WTC11 (cell line): Measurements from ENCODE around the gene RAD23B. TPM values are rescaled to one million over a fixed set of nuclear protein-coding genes. Genes with fewer than 3 reads are reported as not detected.

Experiments
- ATAC-seq: fragments of 200-7000 bp; cut with Tn5 transposase; 2 replicates; pipeline ENCODE4 v1.10.0; 2021; ENCODE audit warnings: mild to moderate bottlenecking, moderate library complexity
- CTCF ChIA-PET: fragments of 300-600 bp; sonication (Branson Sonifier 250); formaldehyde crosslinking; loops from one replicate; lab custom pipeline; 2021; ENCODE audit warnings: antibody characterized with exemption; lab: Charles Lee
- POLR2A ChIA-PET: fragments of 350-600 bp; sonication (Branson Sonifier 250); formaldehyde crosslinking; loops from one replicate; lab custom pipeline; 2021; ENCODE audit warnings: antibody characterized with exemption; lab: Charles Lee
- DNase-seq: peaks from one replicate; pipeline ENCODE4 v3.0.0; 2021; ENCODE audit warnings: low spot score
- H3K27ac Mint-ChIP-seq: 2 replicates; pipeline ENCODE4 v1.8.0; 2021; ENCODE audit warnings: mixed read lengths
- H3K27me3 Mint-ChIP-seq: 2 replicates; pipeline ENCODE4 v1.8.0; 2021; ENCODE audit warnings: low read depth, mild to moderate bottlenecking, moderate library complexity, mixed read lengths
- H3K36me3 Mint-ChIP-seq: 2 replicates; pipeline ENCODE4 v1.8.0; 2021; ENCODE audit warnings: mixed read lengths
- H3K4me1 Mint-ChIP-seq: 2 replicates; pipeline ENCODE4 v1.8.0; 2022; ENCODE audit warnings: mixed read lengths
- H3K4me3 Mint-ChIP-seq: 2 replicates; pipeline ENCODE4 v1.8.0; 2021; ENCODE audit warnings: mild to moderate bottlenecking, moderate library complexity, mixed read lengths
- H3K9me3 Mint-ChIP-seq: 2 replicates; pipeline ENCODE4 v1.8.0; 2021; ENCODE audit warnings: mixed read lengths
- E2F1 ChIP-seq: sonication (generic); formaldehyde crosslinking; IDR thresholded peaks from 2 replicates; pipeline ENCODE4 v1.8.0; 2022; ENCODE audit warnings: mild to moderate bottlenecking, missing genetic modification reagents
- ELF4 ChIP-seq: sonication (generic); formaldehyde crosslinking; IDR thresholded peaks from 2 replicates; pipeline ENCODE4 v1.8.1; 2022; ENCODE audit warnings: low read depth, mild to moderate bottlenecking, moderate library complexity, missing genetic modification reagents
- EMX1 ChIP-seq: fragments of 250-450 bp; sonication (Bioruptor Pico); IDR thresholded peaks from 2 replicates; pipeline ENCODE4 v1.8.0; 2021; ENCODE audit warnings: mild to moderate bottlenecking
- HMGA2 ChIP-seq: fragments of 250-450 bp; sonication (Bioruptor Pico); IDR thresholded peaks from 2 replicates; pipeline ENCODE4 v1.4.0; 2021; ENCODE audit warnings: mild to moderate bottlenecking, moderate library complexity
- KAT7 ChIP-seq: sonication (generic); formaldehyde crosslinking; IDR thresholded peaks from 2 replicates; pipeline ENCODE4 v1.8.1; 2023; ENCODE audit warnings: missing genetic modification reagents, mild to moderate bottlenecking, borderline replicate concordance
- NFATC4 ChIP-seq: fragments of 250-450 bp; sonication (Bioruptor Pico); IDR thresholded peaks from 2 replicates; pipeline ENCODE4 v1.9.0; 2021; ENCODE audit warnings: mild to moderate bottlenecking
- PRDM15 ChIP-seq: sonication (generic); formaldehyde crosslinking; IDR thresholded peaks from 2 replicates; pipeline ENCODE4 v1.8.0; 2022; ENCODE audit warnings: missing genetic modification reagents
- PREB ChIP-seq: sonication (generic); formaldehyde crosslinking; IDR thresholded peaks from 2 replicates; pipeline ENCODE4 v1.8.1; 2022; ENCODE audit warnings: mild to moderate bottlenecking, missing genetic modification reagents, moderate library complexity, borderline replicate concordance
- SMAD3 ChIP-seq: sonication (generic); formaldehyde crosslinking; IDR thresholded peaks from 2 replicates; pipeline ENCODE4 v1.8.0; 2022; ENCODE audit warnings: missing genetic modification reagents, mild to moderate bottlenecking, borderline replicate concordance
- SOX15 ChIP-seq: fragments of 250-450 bp; sonication (Bioruptor Pico); IDR thresholded peaks from 2 replicates; pipeline ENCODE4 v1.9.0; 2021; ENCODE audit warnings: mild to moderate bottlenecking
- ZMAT4 ChIP-seq: fragments of 250-450 bp; sonication (Bioruptor Pico); IDR thresholded peaks from 2 replicates; pipeline ENCODE4 v1.9.0; 2021; ENCODE audit warnings: mild to moderate bottlenecking
- ZNF219 ChIP-seq: sonication (generic); formaldehyde crosslinking; IDR thresholded peaks from 2 replicates; pipeline ENCODE4 v1.8.0; 2023; ENCODE audit warnings: missing genetic modification reagents, mild to moderate bottlenecking, borderline replicate concordance
- ZNF263 ChIP-seq: sonication (generic); formaldehyde crosslinking; IDR thresholded peaks from 2 replicates; pipeline ENCODE4 v1.8.1; 2022; ENCODE audit warnings: low read depth, mild to moderate bottlenecking, moderate library complexity, missing genetic modification reagents
- ZNF317 ChIP-seq: sonication (generic); formaldehyde crosslinking; IDR thresholded peaks from 2 replicates; pipeline ENCODE4 v1.8.1; 2023; ENCODE audit warnings: low read depth, mild to moderate bottlenecking, moderate library complexity, missing genetic modification reagents, borderline replicate concordance
- ZNF425 ChIP-seq: fragments of 250-450 bp; sonication (Bioruptor Pico); conservative IDR thresholded peaks from 2 replicates; pipeline ENCODE4 v1.9.0; 2021; ENCODE audit warnings: mild to moderate bottlenecking
- total RNA-seq: library from RNA; stranded (reverse); gene quantifications from 3 replicates; pipeline ENCODE4 v1.2.3, GENCODE V29; 2021
- TF ChIP-seq, protein P1 (sequence below): sonication (generic); formaldehyde crosslinking; IDR thresholded peaks from 2 replicates; pipeline ENCODE4 v1.8.1; 2023; ENCODE audit warnings: mild to moderate bottlenecking, moderate library complexity, missing genetic modification reagents
- TF ChIP-seq, protein P2 (sequence below): sonication (generic); formaldehyde crosslinking; IDR thresholded peaks from 2 replicates; pipeline ENCODE4 v1.8.1; 2022; ENCODE audit warnings: missing genetic modification reagents, borderline replicate concordance

RAD23B gene
- total RNA-seq, 1 experiment from 2014 or later: 150 TPM

DNA sequence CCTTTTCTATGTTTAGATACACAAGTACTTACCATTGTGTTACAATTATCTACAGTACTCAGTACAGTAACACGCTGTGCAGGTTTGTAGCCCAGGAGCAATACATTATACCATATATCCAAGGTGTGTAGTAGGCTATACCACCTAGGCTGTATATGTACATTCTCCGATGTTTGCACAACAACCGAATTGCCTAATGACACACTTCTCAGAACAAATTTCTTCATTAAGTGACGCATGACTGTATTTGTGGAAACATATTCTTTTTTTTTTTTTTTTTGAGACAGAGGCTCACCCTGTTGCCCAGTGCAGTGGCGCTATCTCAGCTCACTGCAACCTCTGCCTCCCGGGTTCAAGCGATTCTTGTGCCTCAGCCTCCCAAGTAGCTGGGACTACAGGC is 4.0 kb upstream of the RAD23B start:
- Mint-ChIP-seq H3K4me1 (peaks cover 23% of the 10 kb centered on the region), H3K27ac (no peak overlapping the region), H3K4me3 (no peak overlapping the region), H3K27me3 (no peaks in the 10 kb centered on the region; the same call in 1 of the 2 replicates), H3K36me3 (no peaks in the 10 kb centered on the region), H3K9me3 (no peaks in the 10 kb centered on the region; the same call in 1 of the 2 replicates)
- no peak for TF ChIP-seq ZNF263 (CRISPR knock-in tag)
- TF ChIP-seq ZNF425: no peak
- TF ChIP-seq, protein P1, sequence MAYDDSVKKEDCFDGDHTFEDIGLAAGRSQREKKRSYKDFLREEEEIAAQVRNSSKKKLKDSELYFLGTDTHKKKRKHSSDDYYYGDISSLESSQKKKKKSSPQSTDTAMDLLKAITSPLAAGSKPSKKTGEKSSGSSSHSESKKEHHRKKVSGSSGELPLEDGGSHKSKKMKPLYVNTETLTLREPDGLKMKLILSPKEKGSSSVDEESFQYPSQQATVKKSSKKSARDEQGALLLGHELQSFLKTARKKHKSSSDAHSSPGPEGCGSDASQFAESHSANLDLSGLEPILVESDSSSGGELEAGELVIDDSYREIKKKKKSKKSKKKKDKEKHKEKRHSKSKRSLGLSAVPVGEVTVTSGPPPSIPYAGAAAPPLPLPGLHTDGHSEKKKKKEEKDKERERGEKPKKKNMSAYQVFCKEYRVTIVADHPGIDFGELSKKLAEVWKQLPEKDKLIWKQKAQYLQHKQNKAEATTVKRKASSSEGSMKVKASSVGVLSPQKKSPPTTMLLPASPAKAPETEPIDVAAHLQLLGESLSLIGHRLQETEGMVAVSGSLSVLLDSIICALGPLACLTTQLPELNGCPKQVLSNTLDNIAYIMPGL: no peak
- no peak for TF ChIP-seq KAT7 (CRISPR knock-in tag)
- TF ChIP-seq HMGA2: no peak
- TF ChIP-seq PREB (CRISPR knock-in tag): no peak
- CTCF ChIA-PET: interaction anchor here (0.6 kb wide), 1 partner anchor 13 kb away, joined by 3 read pairs; no protein-coding TSS in a partner anchor
- DNase-seq: no peak
- no peak for ATAC-seq
- POLR2A ChIA-PET: no interaction called here

DNA sequence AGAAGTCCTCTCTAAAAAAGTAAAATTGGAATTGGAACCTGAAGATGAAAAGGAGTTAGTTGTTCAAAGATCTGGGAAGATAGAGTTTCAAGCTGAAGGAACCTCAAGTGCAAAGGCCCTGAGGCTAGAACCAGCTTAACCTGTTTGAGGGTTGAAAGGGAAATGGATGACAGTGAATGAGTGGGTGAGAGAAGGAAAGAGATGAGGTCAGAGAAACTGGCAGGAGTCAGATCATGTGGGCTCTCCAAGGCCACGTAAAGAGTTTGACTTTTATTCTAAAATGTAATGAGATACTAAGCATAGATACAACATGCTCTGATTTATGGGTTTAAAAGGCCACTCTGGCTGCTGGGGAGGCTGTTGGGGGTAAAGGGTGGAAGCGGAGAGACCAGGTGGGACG is 2.5 kb upstream of the RAD23B start:
- CTCF ChIA-PET: no interaction called here

More for the DNA sequence above, 2.5 kb upstream of the RAD23B start:
- Mint-ChIP-seq H3K27me3 (no peaks in the 10 kb centered on the region; the same call in 1 of the 2 replicates), H3K9me3 (no peaks in the 10 kb centered on the region; the same call in 1 of the 2 replicates), H3K27ac (no peak overlapping the region), H3K36me3 (peaks cover 3% of the 10 kb centered on the region; the same call in 1 of the 2 replicates), H3K4me1 (peaks cover 31% of the 10 kb centered on the region), H3K4me3 (no peak overlapping the region)
- TF ChIP-seq, protein P2, sequence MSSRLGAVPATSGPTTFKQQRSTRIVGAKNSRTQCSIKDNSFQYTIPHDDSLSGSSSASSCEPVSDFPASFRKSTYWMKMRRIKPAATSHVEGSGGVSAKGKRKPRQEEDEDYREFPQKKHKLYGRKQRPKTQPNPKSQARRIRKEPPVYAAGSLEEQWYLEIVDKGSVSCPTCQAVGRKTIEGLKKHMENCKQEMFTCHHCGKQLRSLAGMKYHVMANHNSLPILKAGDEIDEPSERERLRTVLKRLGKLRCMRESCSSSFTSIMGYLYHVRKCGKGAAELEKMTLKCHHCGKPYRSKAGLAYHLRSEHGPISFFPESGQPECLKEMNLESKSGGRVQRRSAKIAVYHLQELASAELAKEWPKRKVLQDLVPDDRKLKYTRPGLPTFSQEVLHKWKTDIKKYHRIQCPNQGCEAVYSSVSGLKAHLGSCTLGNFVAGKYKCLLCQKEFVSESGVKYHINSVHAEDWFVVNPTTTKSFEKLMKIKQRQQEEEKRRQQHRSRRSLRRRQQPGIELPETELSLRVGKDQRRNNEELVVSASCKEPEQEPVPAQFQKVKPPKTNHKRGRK (CRISPR knock-in tag): no peak
- TF ChIP-seq ZNF317 (CRISPR knock-in tag) (no peak), ZNF425 (no peak), EMX1 (no peak), E2F1 (CRISPR knock-in tag) (no peak), ZNF263 (CRISPR knock-in tag) (no peak), ZNF219 (CRISPR knock-in tag) (no peak), ELF4 (CRISPR knock-in tag) (no peak), NFATC4 (CRISPR knock-in tag) (no peak), PRDM15 (CRISPR knock-in tag) (no peak), SMAD3 (CRISPR knock-in tag) (no peak), ZMAT4 (no peak), SOX15 (CRISPR knock-in tag) (no peak)
- POLR2A ChIA-PET: no interaction called here
- no peak for ATAC-seq
- no peak for DNase-seq
